Mucosa of descending colon (tissue), 3 donors: Measurements from ENCODE around the gene FTO. TPM values are rescaled to one million over a fixed set of nuclear protein-coding genes. Genes with fewer than 3 reads are reported as not detected.

Experiments
- ATAC-seq: fragments of 200-7000 bp; cut with Tn5 transposase; one replicate; pipeline ENCODE4 v1.9.1; 2020; ENCODE audit warnings: mild to moderate bottlenecking, moderate library complexity
- DNase-seq, 3 donors: peaks; one replicate each; pipeline ENCODE4 v3.0.0-alpha.2; 2020
- H3K36me3 ChIP-seq: fragments of 200-600 bp; one replicate; pipeline ENCODE4 v1.8.0; 2021; ENCODE audit warnings: low read depth, mild to moderate bottlenecking
- H3K4me1 ChIP-seq: fragments of 200-600 bp; one replicate; pipeline ENCODE4 v1.8.0; 2021; ENCODE audit warnings: low read depth, mild to moderate bottlenecking
- H3K4me3 ChIP-seq: fragments of 200-600 bp; one replicate; pipeline ENCODE4 v1.8.0; 2021; ENCODE audit warnings: mild to moderate bottlenecking
- H3K9me3 ChIP-seq: fragments of 200-600 bp; one replicate; pipeline ENCODE4 v1.8.0; 2021; ENCODE audit warnings: mild to moderate bottlenecking
- intact Hi-C, 2 donors: fragments of 100-400 bp; cut with DNase I in 1 of 2; cut with micrococcal nuclease in 1 of 2; formaldehyde crosslinking; loops; one replicate each; pipeline versions ENCODE4 v1.11.0 to v1.11.1; 2022; cut with DNase I, micrococcal nuclease
- total RNA-seq, 3 donors: library from RNA; stranded (reverse); fragmentation: NEBNext Ultra II Directional in 2 of 3; extraction: Animal tissue kit (Norgen Biotek cat#: 25700) in 2 of 3; gene quantifications; one replicate each; pipeline versions ENCODE4 v1.2.1 to v1.2.4, GENCODE V29; 2021 to 2023
- TF ChIP-seq, protein P1 (sequence below): fragments of 200-600 bp; IDR thresholded peaks from one replicate; pipeline ENCODE4 v1.8.0; 2022; ENCODE audit warnings: antibody characterized with exemption, mild to moderate bottlenecking
- donor health status: DM: no; HTN: no; CAD: no; lungs with moderate emphysema.
- donor health status: DM: no; HTN: no; CAD: no.
- donor health status: DM: no; HTN: yes; CAD: no.

Gene FTO
- total RNA-seq, 3 donors from 2014 or later: 38.0 to 81.7 (median 39.1) TPM

- DNase-seq (no peak), ATAC-seq (no peak)
- Histone ChIP-seq H3K9me3 (no peaks in the 10 kb centered on the region), H3K36me3 (no peaks in the 10 kb centered on the region), H3K4me1 (no peaks in the 10 kb centered on the region), H3K4me3 (no peak overlapping the region)
- intact Hi-C loops: no loop called here
- TF ChIP-seq, protein P1, sequence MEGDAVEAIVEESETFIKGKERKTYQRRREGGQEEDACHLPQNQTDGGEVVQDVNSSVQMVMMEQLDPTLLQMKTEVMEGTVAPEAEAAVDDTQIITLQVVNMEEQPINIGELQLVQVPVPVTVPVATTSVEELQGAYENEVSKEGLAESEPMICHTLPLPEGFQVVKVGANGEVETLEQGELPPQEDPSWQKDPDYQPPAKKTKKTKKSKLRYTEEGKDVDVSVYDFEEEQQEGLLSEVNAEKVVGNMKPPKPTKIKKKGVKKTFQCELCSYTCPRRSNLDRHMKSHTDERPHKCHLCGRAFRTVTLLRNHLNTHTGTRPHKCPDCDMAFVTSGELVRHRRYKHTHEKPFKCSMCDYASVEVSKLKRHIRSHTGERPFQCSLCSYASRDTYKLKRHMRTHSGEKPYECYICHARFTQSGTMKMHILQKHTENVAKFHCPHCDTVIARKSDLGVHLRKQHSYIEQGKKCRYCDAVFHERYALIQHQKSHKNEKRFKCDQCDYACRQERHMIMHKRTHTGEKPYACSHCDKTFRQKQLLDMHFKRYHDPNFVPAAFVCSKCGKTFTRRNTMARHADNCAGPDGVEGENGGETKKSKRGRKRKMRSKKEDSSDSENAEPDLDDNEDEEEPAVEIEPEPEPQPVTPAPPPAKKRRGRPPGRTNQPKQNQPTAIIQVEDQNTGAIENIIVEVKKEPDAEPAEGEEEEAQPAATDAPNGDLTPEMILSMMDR: no peak
These were observed 417.0 kb downstream of the FTO start for GRCh38 chr16:54120846-54121480.

- TF ChIP-seq, protein P1: no peak
- no peaks in the 10 kb centered on the region for H3K9me3 ChIP-seq
- DNase-seq (no peak), ATAC-seq (no peak)
- H3K36me3 ChIP-seq: no peaks in the 10 kb centered on the region
- no peak overlapping the region for H3K4me3 ChIP-seq
- intact Hi-C loops: no loop called here
- H3K4me1 ChIP-seq: no peaks in the 10 kb centered on the region
These were observed 417.8 kb downstream of the FTO start for GRCh38 chr16:54121539-54122295.

- H3K9me3 ChIP-seq: no peaks in the 10 kb centered on the region
- TF ChIP-seq, protein P1: no peak
- H3K4me3 ChIP-seq: no peak overlapping the region
- ATAC-seq (no peak), DNase-seq (no peak)
- H3K4me1 ChIP-seq: no peaks in the 10 kb centered on the region
- intact Hi-C loops: no loop called here
- H3K36me3 ChIP-seq: no peaks in the 10 kb centered on the region
These were observed 419.8 kb downstream of the FTO start for GRCh38 chr16:54123766-54124165.

GRCh38 chr16:54125751-54126655 lies 422.0 kb downstream of the FTO start:
- TF ChIP-seq, protein P1: no peak
- no peak overlapping the region for H3K4me3 ChIP-seq
- no peaks in the 10 kb centered on the region for H3K36me3 ChIP-seq
- no peak for DNase-seq
- no peaks in the 10 kb centered on the region for H3K4me1 ChIP-seq
- no peak for ATAC-seq
- H3K9me3 ChIP-seq: no peaks in the 10 kb centered on the region
- intact Hi-C loops: no loop called here

GRCh38 chr16:54126907-54127306 lies 423.0 kb downstream of the FTO start:
- no peak overlapping the region for H3K4me3 ChIP-seq
- H3K36me3 ChIP-seq: no peaks in the 10 kb centered on the region
- intact Hi-C loops: no loop called here
- H3K4me1 ChIP-seq: no peaks in the 10 kb centered on the region
- TF ChIP-seq, protein P1: no peak
- ATAC-seq (no peak), DNase-seq (no peak)
- no peaks in the 10 kb centered on the region for H3K9me3 ChIP-seq
